Duodenal mucosa (tissue), 2 donors: ENCODE measurements around the gene UBAC2.

ENCODE experiments used
- H3K27ac ChIP-seq: one replicate; pipeline ENCODE4 v1.7.0; 2013; ENCODE audit warnings: low read depth, low read length
- H3K27me3 ChIP-seq, 2 donors: one replicate each; pipeline ENCODE4 v1.7.0; 2013; ENCODE audit warnings: low read length in 2 of 2, control low read depth in 1 of 2; ENCODE audit not compliant: insufficient read depth in 2 of 2, control insufficient read depth in 1 of 2
- H3K36me3 ChIP-seq, 2 donors: one replicate each; pipeline ENCODE4 v1.7.0; 2013; ENCODE audit warnings: low read length in 2 of 2, control low read depth in 1 of 2; ENCODE audit not compliant: insufficient read depth in 2 of 2, control insufficient read depth in 1 of 2
- H3K4me1 ChIP-seq, 2 donors: one replicate each; pipeline ENCODE4 v1.7.0; 2013; ENCODE audit warnings: low read length in 2 of 2, control low read depth in 1 of 2; ENCODE audit not compliant: insufficient read depth in 2 of 2, control insufficient read depth in 1 of 2
- H3K4me3 ChIP-seq, 2 donors: one replicate each; pipeline ENCODE4 v1.7.0; 2013; ENCODE audit warnings: low read length in 2 of 2, low read depth in 1 of 2
- H3K9ac ChIP-seq, 2 donors: one replicate each; pipeline ENCODE4 v1.7.0; 2013; ENCODE audit warnings: low read length in 2 of 2, low read depth in 1 of 2
- H3K9me3 ChIP-seq, 2 donors: one replicate each; pipeline ENCODE4 v1.7.0; 2013; ENCODE audit warnings: low read length in 2 of 2, control low read depth in 1 of 2; ENCODE audit not compliant: control insufficient read depth in 1 of 2

The UBAC2 gene

GRCh38 chr13:99276706-99277105 lies 76.1 kb downstream of the UBAC2 start:
- no peak overlapping the region for H3K4me3 ChIP-seq
- H3K27ac ChIP-seq, result no peak overlapping the region
- H3K9me3 ChIP-seq, result no peaks in the 10 kb centered on the region
- peaks cover 5 to 10% of the 10 kb centered on the region in 2 donors for H3K36me3 ChIP-seq
- H3K4me1 ChIP-seq, result peaks cover 0 to 13% of the 10 kb centered on the region in 2 donors
- no peaks in the 10 kb centered on the region for H3K27me3 ChIP-seq
- H3K9ac ChIP-seq, result no peak overlapping the region

GRCh38 chr13:99277629-99278028 lies 77.0 kb downstream of the UBAC2 start:
- H3K36me3 ChIP-seq, result peaks cover 5 to 10% of the 10 kb centered on the region in 2 donors
- no peak overlapping the region for H3K4me3 ChIP-seq
- H3K9ac ChIP-seq, result no peak overlapping the region
- H3K27ac ChIP-seq, result no peak overlapping the region
- H3K27me3 ChIP-seq, result no peaks in the 10 kb centered on the region
- H3K4me1 ChIP-seq, result peaks cover 0 to 19% of the 10 kb centered on the region in 2 donors
- no peaks in the 10 kb centered on the region for H3K9me3 ChIP-seq

- H3K27me3 ChIP-seq, result no peaks in the 10 kb centered on the region
- no peak overlapping the region for H3K9ac ChIP-seq
- no peaks in the 10 kb centered on the region for H3K9me3 ChIP-seq
- H3K4me3 ChIP-seq, result no peak overlapping the region
- peaks cover 5 to 10% of the 10 kb centered on the region in 2 donors for H3K36me3 ChIP-seq
- no peak overlapping the region for H3K27ac ChIP-seq
- H3K4me1 ChIP-seq, result peaks cover 0 to 25% of the 10 kb centered on the region in 2 donors
Observed at GRCh38 chr13:99278200-99278599, 77.5 kb downstream of the UBAC2 start.

GRCh38 chr13:99278843-99279242 lies 78.2 kb downstream of the UBAC2 start:
- Histone ChIP-seq H3K4me3 (no peak overlapping the region), H3K4me1 (peaks cover 0 to 28% of the 10 kb centered on the region in 2 donors), H3K27ac (no peak overlapping the region)

GRCh38 chr13:99279637-99280036 lies 79.0 kb downstream of the UBAC2 start:
- Histone ChIP-seq H3K36me3 (peaks cover 5 to 10% of the 10 kb centered on the region in 2 donors), H3K4me1 (peaks cover 0 to 29% of the 10 kb centered on the region in 2 donors), H3K9ac (no peak overlapping the region), H3K27ac (no peak overlapping the region), H3K27me3 (no peaks in the 10 kb centered on the region), H3K9me3 (no peaks in the 10 kb centered on the region), H3K4me3 (no peak overlapping the region)

More at GRCh38 chr13:99278843-99279242, 78.2 kb downstream of the UBAC2 start:
- Histone ChIP-seq H3K9ac (no peak overlapping the region), H3K9me3 (no peaks in the 10 kb centered on the region), H3K36me3 (peaks cover 5 to 10% of the 10 kb centered on the region in 2 donors), H3K27me3 (no peaks in the 10 kb centered on the region)

- Histone ChIP-seq H3K4me1 (peaks cover 3 to 32% of the 10 kb centered on the region in 2 donors), H3K27me3 (no peaks in the 10 kb centered on the region), H3K27ac (no peak overlapping the region), H3K9me3 (no peaks in the 10 kb centered on the region), H3K36me3 (peaks cover 5 to 7% of the 10 kb centered on the region in 2 donors), H3K9ac (no peak overlapping the region), H3K4me3 (no peak overlapping the region)
Observed at GRCh38 chr13:99280166-99280565, 79.5 kb downstream of the UBAC2 start.

- Histone ChIP-seq H3K4me3 (no peak overlapping the region), H3K9me3 (no peaks in the 10 kb centered on the region), H3K27me3 (no peaks in the 10 kb centered on the region), H3K27ac (peak overlapping the region; percentile 3), H3K36me3 (peaks cover 0 to 7% of the 10 kb centered on the region in 2 donors), H3K4me1 (peaks cover 17 to 43% of the 10 kb centered on the region in 2 donors), H3K9ac (no peak overlapping the region)
Observed at GRCh38 chr13:99281811-99282263, 81.2 kb downstream of the UBAC2 start.

- Histone ChIP-seq H3K27me3 (no peaks in the 10 kb centered on the region), H3K36me3 (peaks cover 0 to 7% of the 10 kb centered on the region in 2 donors), H3K9me3 (no peaks in the 10 kb centered on the region), H3K4me1 (peaks cover 17 to 43% of the 10 kb centered on the region in 2 donors), H3K4me3 (no peak overlapping the region), H3K9ac (peak overlapping the region in 1 of 2 donors; percentile 11), H3K27ac (peak overlapping the region; percentile 3)
Observed at GRCh38 chr13:99282264-99283231, 81.9 kb downstream of the UBAC2 start.

- H3K4me3 ChIP-seq, result no peak overlapping the region
- no peak overlapping the region for H3K9ac ChIP-seq
- peaks cover 2% of the 10 kb centered on the region in 2 donors for H3K36me3 ChIP-seq
- H3K9me3 ChIP-seq, result no peaks in the 10 kb centered on the region
- H3K4me1 ChIP-seq, result peaks cover 17 to 44% of the 10 kb centered on the region in 2 donors
- H3K27me3 ChIP-seq, result no peaks in the 10 kb centered on the region
- no peak overlapping the region for H3K27ac ChIP-seq
Observed at GRCh38 chr13:99285432-99286182, 85.0 kb downstream of the UBAC2 start.

- Histone ChIP-seq H3K27ac (no peak overlapping the region), H3K36me3 (peaks cover 2% of the 10 kb centered on the region in 2 donors), H3K4me1 (peaks cover 17 to 38% of the 10 kb centered on the region in 2 donors), H3K27me3 (no peaks in the 10 kb centered on the region), H3K4me3 (no peak overlapping the region), H3K9me3 (no peaks in the 10 kb centered on the region), H3K9ac (no peak overlapping the region)
Observed at GRCh38 chr13:99287551-99287950, 86.9 kb downstream of the UBAC2 start.
